Omental fat pad (tissue), 4 donors: ENCODE data around the gene HDAC7. TPM values are rescaled to one million over a fixed set of nuclear protein-coding genes. Genes with fewer than 3 reads are reported as not detected.

Experiments used
- ATAC-seq: fragments of 150-250 bp; one replicate; pipeline ENCODE4 v1.9.1; 2016; ENCODE audit warnings: mild to moderate bottlenecking, moderate library complexity; ENCODE audit not compliant: low FRiP score
- DNase-seq: peaks from one replicate; pipeline ENCODE4 v3.0.0-alpha.2; 2019; ENCODE audit warnings: low spot score
- total RNA-seq, 4 donors: library from RNA; depleted of rRNA; stranded (reverse); fragments of >200 nt; gene quantifications; one replicate each; pipeline ENCODE4 v1.1.0, GENCODE V29; 2016
- TF ChIP-seq, protein P1 (sequence below), 3 donors: fragments of 450-650 bp; IDR thresholded peaks; one replicate each; pipeline ENCODE4 v1.5.1; 2016 to 2017; ENCODE audit warnings: antibody characterized with exemption in 3 of 3, mild to moderate bottlenecking in 3 of 3, moderate library complexity in 2 of 3

Gene HDAC7
- 100 to 1,000 TPM in 1 of 4 donors, 10 to 100 TPM in 3; 40.3 to 102 (median 62.9) TPM for total RNA-seq

GRCh38 chr12:47819896-47820630 is at the start of gene HDAC7:
TSS of gene HDAC7 (minus strand) at chr12:47819903. CDS start at chr12:47819785, 118 bp downstream.
- ATAC-seq (peak; percentile 29), DNase-seq (peak; percentile 62)

DNA sequence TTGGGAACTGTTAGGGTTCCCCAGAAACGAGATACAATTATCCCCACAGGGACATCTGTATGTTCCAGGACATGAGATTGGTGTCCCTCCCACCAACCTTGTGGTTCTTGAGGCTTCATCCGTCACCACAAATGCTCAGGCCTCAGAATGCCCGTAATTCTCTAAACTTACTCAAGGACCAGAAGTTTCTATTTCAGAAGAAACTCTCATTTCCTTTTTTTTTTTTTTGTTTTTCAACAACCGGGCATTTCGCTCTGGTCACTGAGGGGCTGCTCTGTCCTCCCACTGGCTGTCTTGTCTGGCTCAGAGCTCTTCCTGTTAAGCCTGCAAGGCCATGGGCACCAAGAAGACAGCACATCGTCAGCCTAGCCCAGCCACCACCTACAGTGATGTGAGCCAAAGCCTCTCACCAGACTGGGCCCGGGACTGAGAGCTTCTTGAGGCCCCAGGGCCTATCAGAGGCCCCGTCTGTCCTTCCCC is 48.9 kb upstream of the HDAC7 start:
- DNase-seq: no peak
- TF ChIP-seq, protein P1, sequence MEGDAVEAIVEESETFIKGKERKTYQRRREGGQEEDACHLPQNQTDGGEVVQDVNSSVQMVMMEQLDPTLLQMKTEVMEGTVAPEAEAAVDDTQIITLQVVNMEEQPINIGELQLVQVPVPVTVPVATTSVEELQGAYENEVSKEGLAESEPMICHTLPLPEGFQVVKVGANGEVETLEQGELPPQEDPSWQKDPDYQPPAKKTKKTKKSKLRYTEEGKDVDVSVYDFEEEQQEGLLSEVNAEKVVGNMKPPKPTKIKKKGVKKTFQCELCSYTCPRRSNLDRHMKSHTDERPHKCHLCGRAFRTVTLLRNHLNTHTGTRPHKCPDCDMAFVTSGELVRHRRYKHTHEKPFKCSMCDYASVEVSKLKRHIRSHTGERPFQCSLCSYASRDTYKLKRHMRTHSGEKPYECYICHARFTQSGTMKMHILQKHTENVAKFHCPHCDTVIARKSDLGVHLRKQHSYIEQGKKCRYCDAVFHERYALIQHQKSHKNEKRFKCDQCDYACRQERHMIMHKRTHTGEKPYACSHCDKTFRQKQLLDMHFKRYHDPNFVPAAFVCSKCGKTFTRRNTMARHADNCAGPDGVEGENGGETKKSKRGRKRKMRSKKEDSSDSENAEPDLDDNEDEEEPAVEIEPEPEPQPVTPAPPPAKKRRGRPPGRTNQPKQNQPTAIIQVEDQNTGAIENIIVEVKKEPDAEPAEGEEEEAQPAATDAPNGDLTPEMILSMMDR (IDR thresholded peaks at IDR 0.05): no peak
- no peak for ATAC-seq

More at GRCh38 chr12:47819896-47820630, at the start of gene HDAC7:
- TF ChIP-seq, protein P1 (IDR thresholded peaks at IDR 0.05): no peak

DNA sequence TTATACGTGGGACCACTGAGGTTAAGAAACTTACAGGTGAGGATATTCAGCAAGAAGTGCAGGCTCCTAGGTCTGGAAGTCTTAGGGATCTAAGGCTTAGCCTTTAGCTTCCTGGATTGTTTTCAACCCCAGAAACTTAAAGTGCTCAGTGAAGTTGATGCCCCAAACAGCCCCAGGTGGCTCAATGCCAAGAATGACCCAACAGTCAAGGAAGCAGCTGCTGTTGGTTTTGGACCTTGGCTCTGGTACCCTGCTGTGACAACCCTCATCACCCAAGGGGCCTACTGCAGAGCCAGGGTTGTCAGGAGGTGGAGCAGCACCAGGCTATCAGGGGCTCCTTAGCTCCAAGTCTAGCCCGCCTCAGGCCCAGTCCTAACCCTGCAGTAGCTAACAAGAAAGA is 48.3 kb upstream of the HDAC7 start:
- TF ChIP-seq, protein P1 (IDR thresholded peaks at IDR 0.05): no peak
- no peak for ATAC-seq
- no peak for DNase-seq

DNA sequence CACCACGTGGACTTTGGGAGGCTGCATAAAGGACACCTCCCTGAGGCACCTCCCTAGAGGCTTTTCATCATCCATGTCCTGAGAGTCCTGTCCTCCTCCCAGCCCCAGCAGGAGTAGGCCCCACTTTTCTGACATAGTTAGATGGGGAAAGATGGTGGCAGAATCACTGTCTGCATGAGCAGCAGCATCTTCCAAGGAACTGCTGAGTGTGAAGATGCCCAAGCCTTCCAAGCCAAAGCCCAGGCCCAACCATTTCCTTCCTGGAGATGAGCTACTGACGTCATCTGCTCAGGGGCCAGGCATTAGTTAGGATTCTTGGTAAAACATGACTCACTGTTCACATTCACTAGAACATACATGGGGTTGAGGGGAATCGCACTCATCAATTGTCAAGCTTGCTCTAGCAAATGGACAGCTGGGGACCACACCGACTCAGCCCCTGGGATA is 47.8 kb upstream of the HDAC7 start:
- TF ChIP-seq, protein P1 (IDR thresholded peaks at IDR 0.05): no peak
- DNase-seq: no peak
- ATAC-seq: no peak

- ATAC-seq: peak; percentile 25
- TF ChIP-seq, protein P1 (IDR thresholded peaks at IDR 0.05): no peak
- no peak for DNase-seq
Observed at GRCh38 chr12:47864646-47865235, 45.0 kb upstream of the HDAC7 start.

- ATAC-seq (no peak), DNase-seq (no peak)
- TF ChIP-seq, protein P1 (IDR thresholded peaks at IDR 0.05): no peak
Observed at GRCh38 chr12:47863985-47864384, 44.3 kb upstream of the HDAC7 start.
